H1 (cell line): ENCODE data around the gene MMP15. TPM values are rescaled to one million over a fixed set of nuclear protein-coding genes. Genes with fewer than 3 reads are reported as not detected.

ENCODE experiments used
- CTCF ChIA-PET: fragments of 300-600 bp; sonication (Branson Sonifier 250); formaldehyde crosslinking; loops from one replicate; lab custom pipeline; 2021; ENCODE audit not compliant: partially characterized antibody; lab: Charles Lee
- POLR2A ChIA-PET: fragments of 300-600 bp; sonication (Branson Sonifier 250); formaldehyde crosslinking; loops from one replicate; lab custom pipeline; 2021; ENCODE audit warnings: inconsistent platforms; ENCODE audit not compliant: partially characterized antibody; lab: Charles Lee
- DNase-seq, 2 experiments: peaks; one replicate each; pipeline versions ENCODE4 v3.0.0 to v3.0.0-alpha.2; 2010 to 2022; ENCODE audit warnings: low spot score in 2 of 2, low read depth in 1 of 2, mixed read lengths in 1 of 2
- FAIRE-seq: peaks from 2 replicates; lab custom pipeline; 2011; peaks lifted over from hg19 to GRCh38; lab: Jason Lieb, UNC
- H2AFZ ChIP-seq: 2 replicates; pipeline ENCODE4 v1.8.1; 2012; ENCODE audit warnings: low read length, inconsistent platforms
- H2AK5ac ChIP-seq: 2 replicates; pipeline ENCODE4 v1.6.1; 2013; ENCODE audit warnings: low read depth, low read length
- H2BK120ac ChIP-seq: replicated peaks from 2 replicates; pipeline ENCODE3; 2013; ENCODE audit warnings: low read depth, low read length, inconsistent platforms
- H2BK12ac ChIP-seq: 2 replicates; pipeline ENCODE4 v1.6.1; 2013; ENCODE audit warnings: low read depth, low read length
- H2BK15ac ChIP-seq: 2 replicates; pipeline ENCODE4 v1.6.1; 2013; ENCODE audit warnings: low read length
- H2BK20ac ChIP-seq: 2 replicates; pipeline ENCODE4 v1.6.1; 2013; ENCODE audit warnings: low read length
- H2BK5ac ChIP-seq: 2 replicates; pipeline ENCODE4 v1.6.1; 2013; ENCODE audit warnings: low read depth, low read length
- H3K14ac ChIP-seq: 2 replicates; pipeline ENCODE4 v1.6.1; 2013; ENCODE audit warnings: inconsistent platforms; ENCODE audit not compliant: insufficient read length
- H3K18ac ChIP-seq: 2 replicates; pipeline ENCODE4 v1.6.1; 2013; ENCODE audit warnings: low read length; ENCODE audit errors: extremely low read depth
- H3K23ac ChIP-seq: 2 replicates; pipeline ENCODE4 v1.6.1; 2013; ENCODE audit warnings: inconsistent platforms; ENCODE audit not compliant: insufficient read length
- H3K23me2 ChIP-seq: 2 replicates; pipeline ENCODE4 v1.6.1; 2013; ENCODE audit warnings: low read depth, low read length
- H3K27ac ChIP-seq: 2 replicates; pipeline ENCODE4 v1.6.1; 2011; ENCODE audit warnings: low read depth, low read length, inconsistent platforms
- H3K27me3 ChIP-seq, 4 experiments: replicated peaks in 1 of 4; 1 replicate in 1 of 4; 2 replicates in 3 of 4; pipeline versions ENCODE4 v1.6.1 to v1.8.1; 2011 to 2013; ENCODE audit warnings: low read length in 3 of 4, mild to moderate bottlenecking in 3 of 4, inconsistent platforms in 2 of 4, mixed read lengths in 2 of 4, moderate library complexity in 1 of 4; ENCODE audit not compliant: control insufficient read depth in 3 of 4, insufficient read depth in 3 of 4; ENCODE audit errors: extremely low read depth in 1 of 4
- H3K36me3 ChIP-seq, 4 experiments: 2 replicates each; pipeline versions ENCODE4 v1.6.1 to v1.8.1; 2011 to 2013; ENCODE audit warnings: mild to moderate bottlenecking in 4 of 4, low read length in 3 of 4, moderate library complexity in 2 of 4, control low read depth in 1 of 4, inconsistent platforms in 1 of 4; ENCODE audit not compliant: insufficient read depth in 4 of 4, control insufficient read depth in 2 of 4
- H3K4ac ChIP-seq: replicated peaks from 2 replicates; pipeline ENCODE3; 2013; ENCODE audit warnings: low read length, low read depth, mixed read lengths, inconsistent platforms; ENCODE audit not compliant: insufficient read length
- H3K4me1 ChIP-seq, 4 experiments: replicated peaks in 1 of 4; 1 replicate in 1 of 4; 2 replicates in 3 of 4; pipeline versions ENCODE4 v1.6.1 to v1.8.1; 2011 to 2013; ENCODE audit warnings: low read length in 3 of 4, inconsistent platforms in 2 of 4, mixed read lengths in 1 of 4; ENCODE audit not compliant: insufficient read depth in 4 of 4, control insufficient read depth in 3 of 4
- H3K4me2 ChIP-seq, 2 experiments: 2 replicates each; pipeline versions ENCODE4 v1.6.1 to v1.8.1; 2011 to 2013; ENCODE audit warnings: low read depth in 2 of 2, low read length in 2 of 2, control low read depth in 1 of 2, inconsistent platforms in 1 of 2, mild to moderate bottlenecking in 1 of 2; ENCODE audit not compliant: insufficient read depth in 1 of 2
- H3K4me3 ChIP-seq, 4 experiments: fragments of 200-600, 300-600 bp in 1 of 4; sonication (generic), shearing (Covaris generic), sonication (Bioruptor Twin) in 1 of 4; 2 replicates each; pipeline versions ENCODE4 v1.5.1 to v1.8.1; 2011 to 2016; ENCODE audit warnings: low read length in 4 of 4, low read depth in 3 of 4, control low read depth in 2 of 4, inconsistent platforms in 2 of 4, mild to moderate bottlenecking in 2 of 4, mixed read lengths in 1 of 4, moderate library complexity in 1 of 4; ENCODE audit not compliant: insufficient read depth in 2 of 4; ENCODE audit errors: extremely low read depth in 1 of 4
- H3K56ac ChIP-seq: replicated peaks from 2 replicates; pipeline ENCODE3; 2013; ENCODE audit warnings: low read depth, mild to moderate bottlenecking, mixed read lengths, low read length, inconsistent platforms; ENCODE audit not compliant: insufficient read length
- H3K79me1 ChIP-seq: 2 replicates; pipeline ENCODE4 v1.6.1; 2013; ENCODE audit warnings: low read depth, low read length, control low read depth
- H3K79me2 ChIP-seq, 2 experiments: 2 replicates each; pipeline versions ENCODE4 v1.6.1 to v1.8.1; 2012 to 2013; ENCODE audit warnings: low read length in 2 of 2, mild to moderate bottlenecking in 2 of 2, inconsistent platforms in 1 of 2; ENCODE audit not compliant: insufficient read depth in 2 of 2, control insufficient read depth in 1 of 2
- H3K9ac ChIP-seq, 4 experiments: replicated peaks in 1 of 4; 1 replicate in 1 of 4; 2 replicates in 3 of 4; pipeline versions ENCODE4 v1.6.1 to v1.8.1; 2011 to 2013; ENCODE audit warnings: low read depth in 3 of 4, low read length in 3 of 4, control low read depth in 2 of 4, mild to moderate bottlenecking in 2 of 4, moderate library complexity in 2 of 4, inconsistent platforms in 1 of 4; ENCODE audit errors: extremely low read depth in 1 of 4
- H3K9me3 ChIP-seq, 2 experiments: 2 replicates each; pipeline versions ENCODE4 v1.6.1 to v1.8.1; 2012 to 2013; ENCODE audit warnings: mild to moderate bottlenecking in 2 of 2, moderate library complexity in 2 of 2, control low read depth in 1 of 2, inconsistent platforms in 1 of 2, low read depth in 1 of 2, low read length in 1 of 2, mixed read lengths in 1 of 2; ENCODE audit not compliant: insufficient read depth in 2 of 2
- H4K20me1 ChIP-seq, 2 experiments: replicated peaks in 1 of 2; 2 replicates each; pipeline versions ENCODE3 to v1.8.1; 2011 to 2013; ENCODE audit warnings: inconsistent platforms in 2 of 2, low read length in 2 of 2, mild to moderate bottlenecking in 1 of 2; ENCODE audit not compliant: insufficient read depth in 2 of 2, control insufficient read depth in 1 of 2
- H4K5ac ChIP-seq: 2 replicates; pipeline ENCODE4 v1.6.1; 2013; ENCODE audit warnings: low read length, low read depth, mixed read lengths, inconsistent platforms; ENCODE audit not compliant: insufficient read length
- H4K8ac ChIP-seq: 2 replicates; pipeline ENCODE4 v1.8.0; 2013; ENCODE audit warnings: mild to moderate bottlenecking, moderate library complexity, low read length, inconsistent platforms; ENCODE audit not compliant: insufficient read depth; ENCODE audit errors: extremely low read depth
- H4K91ac ChIP-seq: replicated peaks from 2 replicates; pipeline ENCODE3; 2013; ENCODE audit warnings: low read length, mixed read lengths, inconsistent platforms; ENCODE audit not compliant: insufficient read length
- ASH2L ChIP-seq: fragments of 200-600, 300-600 bp; sonication (generic); IDR thresholded peaks from one replicate; pipeline ENCODE4 v1.7.1; 2017; ENCODE audit warnings: low read length
- BRCA1 ChIP-seq: IDR thresholded peaks from 2 replicates; pipeline ENCODE4 v1.6.1; 2012; ENCODE audit warnings: low read depth, low read length, improper control_type of control experiment
- CEBPB ChIP-seq: IDR thresholded peaks from 2 replicates; pipeline ENCODE4 v1.6.1; 2012; ENCODE audit warnings: low read depth, low read length
- CREB1 ChIP-seq: IDR thresholded peaks from 2 replicates; pipeline ENCODE4 v1.6.1; 2012; ENCODE audit warnings: inconsistent platforms
- CTBP2 ChIP-seq: IDR thresholded peaks from 2 replicates; pipeline ENCODE4 v1.7.0; 2011; ENCODE audit warnings: borderline replicate concordance, mild to moderate bottlenecking, moderate library complexity, mixed read lengths, low read length; ENCODE audit not compliant: insufficient read depth, insufficient read length
- FOSL1 ChIP-seq: IDR thresholded peaks from 2 replicates; pipeline ENCODE4 v1.6.1; 2011; ENCODE audit warnings: mild to moderate bottlenecking, low read depth, low read length, moderate library complexity; ENCODE audit not compliant: insufficient read depth
- GABPA ChIP-seq: IDR thresholded peaks from 2 replicates; pipeline ENCODE4 v1.6.1; 2011; ENCODE audit warnings: mild to moderate bottlenecking, low read length, moderate library complexity, borderline replicate concordance; ENCODE audit not compliant: insufficient read depth
- JUND ChIP-seq: IDR thresholded peaks from 2 replicates; pipeline ENCODE4 v1.6.1; 2011; ENCODE audit warnings: mild to moderate bottlenecking, improper control_type of control experiment, low read length
- KDM5A ChIP-seq: fragments of 200-600 bp; IDR thresholded peaks from 2 replicates; pipeline ENCODE4 v1.7.1; 2012; ENCODE audit warnings: mild to moderate bottlenecking, low read length, inconsistent platforms, mixed read lengths
- NANOG ChIP-seq: IDR thresholded peaks from 2 replicates; pipeline ENCODE4 v1.6.1; 2011; ENCODE audit warnings: low read length, low read depth, mild to moderate bottlenecking, inconsistent platforms; ENCODE audit not compliant: insufficient read depth, poor library complexity, severe bottlenecking
- NRF1 ChIP-seq: IDR thresholded peaks from 2 replicates; pipeline ENCODE4 v1.6.1; 2011; ENCODE audit warnings: mild to moderate bottlenecking, low read depth, low read length, improper control_type of control experiment
- POLR2AphosphoS5 ChIP-seq: IDR thresholded peaks from 2 replicates; pipeline ENCODE4 v1.6.1; 2011; ENCODE audit warnings: low read depth, low read length
- RNF2 ChIP-seq: fragments of 200-900, 300-1000 bp; sonication (generic); IDR thresholded peaks from 2 replicates; pipeline ENCODE4 v1.7.1; 2016; ENCODE audit warnings: borderline replicate concordance, low read depth, mild to moderate bottlenecking, antibody characterized with exemption, low read length; ENCODE audit not compliant: poor library complexity, severe bottlenecking; ENCODE audit errors: missing control alignments
- RXRA ChIP-seq: IDR thresholded peaks from 2 replicates; pipeline ENCODE4 v1.6.1; 2011; ENCODE audit warnings: low read depth, mild to moderate bottlenecking, low read length, moderate library complexity; ENCODE audit not compliant: insufficient read depth
- SIRT6 ChIP-seq: IDR thresholded peaks from one replicate; pipeline ENCODE4 v1.7.1; 2012; ENCODE audit warnings: low read length, inconsistent platforms
- WGBS, 2 experiments: shearing (Covaris generic) in 1 of 2; methylation state at CpG; one replicate each; pipeline versions ENCODE4 v1.1.6 to v1.1.7; 2013 to 2015; ENCODE audit warnings: low lambda C conversion rate in 2 of 2, mixed read lengths in 2 of 2, inconsistent platforms in 1 of 2, low coverage in 1 of 2, missing lambda C conversion rate in 1 of 2; ENCODE audit not compliant: insufficient replicate concordance in 2 of 2, insufficient coverage in 1 of 2, insufficient read length in 1 of 2; ENCODE audit errors: extremely low coverage in 1 of 2, missing lambda C conversion rate in 1 of 2; 5-methylcytosine and 5-hydroxymethylcytosine counted together
- polyA plus RNA-seq, 7 experiments: library from polyadenylated mRNA; depleted of rRNA in 3 of 7; stranded (reverse) in 5 of 7; unstranded in 2 of 7; fragments of >200 nt in 5 of 7; fragments of 200-250 nt in 2 of 7; gene quantifications; 1 replicate in 5 of 7; 2 replicates in 1 of 7; 4 replicates in 1 of 7; pipeline versions ENCODE4 v1.2.1 to v1.2.3, GENCODE V29; 2011 to 2013; ENCODE audit warnings: missing spikeins in 2 of 7, mixed read lengths in 2 of 7
- total RNA-seq: library from RNA; stranded (reverse); fragmentation: NEBNext Ultra II Directional; extraction: Animal tissue kit (Norgen Biotek cat#: 25700); gene quantifications from 2 replicates; pipeline ENCODE4 v1.2.1, GENCODE V29; 2021

Gene MMP15
- total and polyA plus RNA-seq, 2 of the 8 experiments (the other 6 are each of a cell fraction or from before 2014, with no cell fraction given), result 38.5 to 42.2 TPM

GRCh38 chr16:58041628-58041955 is 16.0 kb downstream of the MMP15 start:
- WGBS, 2 experiments, result 96% methylated on average over 13 of the region's 18 CpGs; no CpG with 5 or more reads in 1 of the 2 experiments
- no peak overlapping the region for H3K27ac ChIP-seq
- peaks cover 4 to 46% (median 16%) of the 10 kb centered on the region in 4 experiments; a peak in 5 of 8 replicates for H3K36me3 ChIP-seq
- H4K5ac ChIP-seq, result no peak overlapping the region
- no peak for FAIRE-seq
- no peak overlapping the region for H3K4me2 ChIP-seq
- H2BK20ac ChIP-seq, result no peak overlapping the region
- no peaks in the 10 kb centered on the region for H3K23me2 ChIP-seq
- H2BK12ac ChIP-seq, result no peak overlapping the region
- H4K8ac ChIP-seq, result no peak overlapping the region
- no peak overlapping the region for H2BK120ac ChIP-seq
- H2AK5ac ChIP-seq, result no peak overlapping the region
- DNase-seq, result no peak
- no peak overlapping the region for H2BK15ac ChIP-seq
- TF ChIP-seq ASH2L, result no peak
- no peak for TF ChIP-seq KDM5A
- TF ChIP-seq NRF1, result no peak
- no peak for TF ChIP-seq CTBP2
- TF ChIP-seq NANOG, result no peak
- TF ChIP-seq RXRA, result no peak
- TF ChIP-seq GABPA, result no peak
- no peak for TF ChIP-seq FOSL1
- no peak for TF ChIP-seq SIRT6
- TF ChIP-seq BRCA1, result no peak
- no peak for TF ChIP-seq RNF2
- no peak for TF ChIP-seq JUND
- TF ChIP-seq CEBPB, result no peak
- TF ChIP-seq POLR2AphosphoS5, result no peak
- no peak for TF ChIP-seq CREB1
- TF ChIP-seq, all 59 proteins: peak for 0
- Histone ChIP-seq H3K23ac (no peak overlapping the region), H4K20me1 (peaks cover under 1 to 12% of the 10 kb centered on the region in 2 experiments), H3K79me1 (peaks cover 7% of the 10 kb centered on the region), H3K14ac (no peak overlapping the region), H3K56ac (no peak overlapping the region), H3K4me1 (peaks cover 0 to 2% (median 0%) of the 10 kb centered on the region in 4 experiments; a peak in 1 of 7 replicates), H3K9me3 (no peaks in the 10 kb centered on the region), H3K27me3 (no peaks in the 10 kb centered on the region), H3K18ac (no peak overlapping the region), H2AFZ (no peak overlapping the region), H3K79me2 (no peaks in the 10 kb centered on the region), H3K4me3 (no peak overlapping the region), H4K91ac (no peak overlapping the region), H3K4ac (no peak overlapping the region), H2BK5ac (no peak overlapping the region), H3K9ac (no peak overlapping the region)
- POLR2A ChIA-PET, result no interaction called here
- CTCF ChIA-PET, result interaction anchor here (0.7 to 1.4 kb wide), 2 partner anchors 9 to 55 kb away, joined by 3 read pairs; no protein-coding TSS in a partner anchor
